Stimulated activated effector memory CD8-positive, alpha-beta T cell treated with anti-CD3 and anti-CD28 coated beads, Interleukin-12 subunit alpha, Interleukin-12 subunit beta, amount 100 ng/mL, for 72 hours (primary cell): ENCODE data around the gene DCBLD2.

Experiments
- ATAC-seq: fragments of 150-1000 bp; cut with Tn5 transposase; 2 replicates; pipeline ENCODE4 v1.10.0; 2021
- DNase-seq, 2 donors: peaks; one replicate each; pipeline ENCODE4 v3.0.0; 2021 to 2022; ENCODE audit warnings: low spot score in 2 of 2
- H3K27ac Mint-ChIP-seq: one replicate; pipeline ENCODE4 v1.8.0; 2022; ENCODE audit warnings: mild to moderate bottlenecking, mixed read lengths
- H3K36me3 Mint-ChIP-seq: one replicate; pipeline ENCODE4 v1.8.0; 2022; ENCODE audit warnings: mild to moderate bottlenecking, mixed read lengths
- H3K4me1 Mint-ChIP-seq: one replicate; pipeline ENCODE4 v1.8.0; 2022; ENCODE audit warnings: mixed read lengths
- H3K4me3 Mint-ChIP-seq: one replicate; pipeline ENCODE4 v1.8.0; 2022; ENCODE audit warnings: mild to moderate bottlenecking, mixed read lengths
- H3K9me3 Mint-ChIP-seq: one replicate; pipeline ENCODE4 v1.8.0; 2022; ENCODE audit warnings: mixed read lengths

The DCBLD2 gene

DNA sequence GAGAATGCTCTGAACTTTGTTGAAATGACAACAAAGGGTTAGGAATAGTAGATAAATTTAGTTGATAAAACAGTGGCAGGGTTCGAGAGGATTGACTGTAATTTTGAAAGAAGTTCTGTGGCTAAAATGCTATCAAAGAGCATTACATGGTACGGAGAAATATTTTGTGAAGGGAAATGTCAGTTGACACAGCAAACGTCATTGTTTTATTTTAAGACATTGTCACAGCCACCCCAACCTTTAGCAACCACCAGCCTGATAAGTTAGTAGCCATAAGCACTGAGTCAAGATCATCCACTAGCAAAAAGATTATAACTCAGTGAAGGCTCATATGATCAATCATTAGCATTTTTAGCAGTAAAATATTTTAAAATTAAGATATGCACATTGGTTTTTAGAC lies 147.0 kb downstream of the DCBLD2 start:
- ATAC-seq = no peak
- Mint-ChIP-seq H3K4me3 (no peak overlapping the region), H3K4me1 (no peaks in the 10 kb centered on the region), H3K9me3 (no peaks in the 10 kb centered on the region), H3K27ac (no peak overlapping the region), H3K36me3 (no peaks in the 10 kb centered on the region)
- DNase-seq = no peak

GRCh38 chr3:98750276-98750919 lies 151.1 kb downstream of the DCBLD2 start:
- no peaks in the 10 kb centered on the region for H3K9me3 Mint-ChIP-seq
- H3K4me3 Mint-ChIP-seq = no peak overlapping the region
- no peak overlapping the region for H3K27ac Mint-ChIP-seq
- no peaks in the 10 kb centered on the region for H3K4me1 Mint-ChIP-seq
- DNase-seq (no peak), ATAC-seq (no peak)
- H3K36me3 Mint-ChIP-seq = no peaks in the 10 kb centered on the region

- DNase-seq (no peak), ATAC-seq (no peak)
- no peaks in the 10 kb centered on the region for H3K4me1 Mint-ChIP-seq
- H3K9me3 Mint-ChIP-seq = no peaks in the 10 kb centered on the region
- H3K27ac Mint-ChIP-seq = no peak overlapping the region
- no peaks in the 10 kb centered on the region for H3K36me3 Mint-ChIP-seq
- H3K4me3 Mint-ChIP-seq = no peak overlapping the region
Measured at GRCh38 chr3:98746882-98747281, 154.6 kb downstream of the DCBLD2 start.

DNA sequence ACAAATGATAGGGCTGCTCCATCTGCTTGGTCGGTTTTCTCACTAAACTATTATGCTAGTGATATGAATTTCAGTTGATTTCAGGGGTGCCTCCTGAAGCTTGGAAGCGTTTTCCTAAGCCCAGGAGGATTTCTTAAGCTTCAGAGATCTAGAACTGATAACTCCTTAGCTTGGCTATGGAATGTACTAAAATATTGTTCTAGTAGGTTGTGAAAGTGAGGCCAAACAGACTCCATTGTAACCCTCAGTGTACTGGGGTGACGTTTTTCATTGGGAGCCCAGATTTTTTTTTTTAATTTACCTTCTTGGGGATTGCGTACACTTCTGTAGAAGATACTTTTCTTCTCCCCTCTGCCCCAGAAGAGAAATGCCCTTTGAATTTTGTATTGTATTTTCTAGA lies 155.4 kb downstream of the DCBLD2 start:
- Mint-ChIP-seq H3K4me3 (no peak overlapping the region), H3K4me1 (no peaks in the 10 kb centered on the region), H3K27ac (no peak overlapping the region), H3K9me3 (no peaks in the 10 kb centered on the region), H3K36me3 (no peaks in the 10 kb centered on the region)
- ATAC-seq (no peak), DNase-seq (no peak)
